ENCODE data around the gene TNFRSF19.

TNFRSF19 gene

GRCh38 chr13:23561261-23561660 lies 9.0 kb upstream of the TNFRSF19 start:
- ChIA-PET CTCF (no interaction called here), POLR2A (no interaction called here)
- TF ChIP-seq ZNF16 (tag by site-specific recombination; IDR thresholded peaks at IDR 0.05; ENCODE audit: low read depth) = no peak
- TF ChIP-seq KLF10 (tag by site-specific recombination; IDR thresholded peaks at IDR 0.05) = no peak
- no peak for TF ChIP-seq ZBTB44 (tag by site-specific recombination; IDR thresholded peaks at IDR 0.05)
- TF ChIP-seq ZBTB26 (tag by site-specific recombination; optimal IDR thresholded peaks at IDR 0.05) = no peak
- TF ChIP-seq SCRT2 (tag by site-specific recombination; IDR thresholded peaks at IDR 0.05) = no peak
- TF ChIP-seq ZNF843 (tag by site-specific recombination; IDR thresholded peaks at IDR 0.05) = no peak
- no peak for TF ChIP-seq ZFP37 (tag by site-specific recombination; IDR thresholded peaks at IDR 0.05)
- TF ChIP-seq, protein P1, sequence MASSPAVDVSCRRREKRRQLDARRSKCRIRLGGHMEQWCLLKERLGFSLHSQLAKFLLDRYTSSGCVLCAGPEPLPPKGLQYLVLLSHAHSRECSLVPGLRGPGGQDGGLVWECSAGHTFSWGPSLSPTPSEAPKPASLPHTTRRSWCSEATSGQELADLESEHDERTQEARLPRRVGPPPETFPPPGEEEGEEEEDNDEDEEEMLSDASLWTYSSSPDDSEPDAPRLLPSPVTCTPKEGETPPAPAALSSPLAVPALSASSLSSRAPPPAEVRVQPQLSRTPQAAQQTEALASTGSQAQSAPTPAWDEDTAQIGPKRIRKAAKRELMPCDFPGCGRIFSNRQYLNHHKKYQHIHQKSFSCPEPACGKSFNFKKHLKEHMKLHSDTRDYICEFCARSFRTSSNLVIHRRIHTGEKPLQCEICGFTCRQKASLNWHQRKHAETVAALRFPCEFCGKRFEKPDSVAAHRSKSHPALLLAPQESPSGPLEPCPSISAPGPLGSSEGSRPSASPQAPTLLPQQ (tag by site-specific recombination; IDR thresholded peaks at IDR 0.05) = no peak
- no peak for TF ChIP-seq ZSCAN23 (tag by site-specific recombination; IDR thresholded peaks at IDR 0.05)
- no peak for TF ChIP-seq KLF9 (tag by site-specific recombination; IDR thresholded peaks at IDR 0.05; ENCODE audit: low read depth)
- TF ChIP-seq MZF1 (tag by site-specific recombination; IDR thresholded peaks at IDR 0.05; ENCODE audit: borderline replicate concordance) = no peak
- no peak for TF ChIP-seq HOXD13 (CRISPR knock-in tag; IDR thresholded peaks at IDR 0.05; ENCODE audit: borderline replicate concordance)
- no peak for TF ChIP-seq ZNF350 (tag by site-specific recombination; IDR thresholded peaks at IDR 0.05)
- no peak for TF ChIP-seq ZNF501 (tag by site-specific recombination; IDR thresholded peaks at IDR 0.05)
- TF ChIP-seq ZFP69B (tag by site-specific recombination; IDR thresholded peaks at IDR 0.05) = no peak
- no peak for TF ChIP-seq ZNF311 (tag by site-specific recombination; IDR thresholded peaks at IDR 0.05; ENCODE audit: borderline replicate concordance)
- TF ChIP-seq ZNF324 (tag by site-specific recombination; IDR thresholded peaks at IDR 0.05) = no peak
- H3K9me3 ChIP-seq (ENCODE audit: control insufficient read depth, insufficient read depth, low read depth, low read length) = no peaks in the 10 kb centered on the region
- H3K4me3 ChIP-seq (ENCODE audit: low read depth, low read length) = no peak overlapping the region
- no peaks in the 10 kb centered on the region for H3K4me1 ChIP-seq (ENCODE audit: control insufficient read depth, insufficient read depth, low read length)
- no peak overlapping the region for H3K27ac ChIP-seq (ENCODE audit: extremely low read depth, low read depth, low read length)
- H3K36me3 ChIP-seq (ENCODE audit: control insufficient read depth in 2 of 2, insufficient read depth in 1 of 2, low read length in 2 of 2) = no peaks in the 10 kb centered on the region

GRCh38 chr13:23563085-23563845 lies 6.9 kb upstream of the TNFRSF19 start:
- Histone ChIP-seq H3K9me3 (ENCODE audit: control insufficient read depth, insufficient read depth, low read depth, low read length) (no peaks in the 10 kb centered on the region), H3K4me3 (ENCODE audit: low read depth, low read length) (no peak overlapping the region), H3K36me3 (ENCODE audit: control insufficient read depth in 2 of 2, insufficient read depth in 1 of 2, low read length in 2 of 2) (no peaks in the 10 kb centered on the region), H3K4me1 (ENCODE audit: control insufficient read depth, insufficient read depth, low read length) (no peaks in the 10 kb centered on the region), H3K27ac (ENCODE audit: extremely low read depth, low read depth, low read length) (no peak overlapping the region)
- no peak for TF ChIP-seq ZNF23 (tag by site-specific recombination; IDR thresholded peaks at IDR 0.05; ENCODE audit: borderline replicate concordance)
- TF ChIP-seq AEBP2 (tag by site-specific recombination; IDR thresholded peaks at IDR 0.05; ENCODE audit: borderline replicate concordance) = no peak
- TF ChIP-seq ZNF560 (tag by site-specific recombination; IDR thresholded peaks at IDR 0.05; ENCODE audit: borderline replicate concordance) = no peak
- no peak for TF ChIP-seq ZNF19 (tag by site-specific recombination; IDR thresholded peaks at IDR 0.05; ENCODE audit: low read depth)
- TF ChIP-seq ZNF211 (tag by site-specific recombination; IDR thresholded peaks at IDR 0.05; ENCODE audit: low read depth) = no peak
- CTCF ChIA-PET = no interaction called here
- POLR2A ChIA-PET = no interaction called here

Measured in HEK293 (cell line).